ENCODE data around the gene ZNF609.
"Not testable (repeated sequence)": the region's sequence is repeated elsewhere in the genome, so short reads cannot be mapped to it uniquely, and the experiment has no call there.

The ZNF609 gene

DNA sequence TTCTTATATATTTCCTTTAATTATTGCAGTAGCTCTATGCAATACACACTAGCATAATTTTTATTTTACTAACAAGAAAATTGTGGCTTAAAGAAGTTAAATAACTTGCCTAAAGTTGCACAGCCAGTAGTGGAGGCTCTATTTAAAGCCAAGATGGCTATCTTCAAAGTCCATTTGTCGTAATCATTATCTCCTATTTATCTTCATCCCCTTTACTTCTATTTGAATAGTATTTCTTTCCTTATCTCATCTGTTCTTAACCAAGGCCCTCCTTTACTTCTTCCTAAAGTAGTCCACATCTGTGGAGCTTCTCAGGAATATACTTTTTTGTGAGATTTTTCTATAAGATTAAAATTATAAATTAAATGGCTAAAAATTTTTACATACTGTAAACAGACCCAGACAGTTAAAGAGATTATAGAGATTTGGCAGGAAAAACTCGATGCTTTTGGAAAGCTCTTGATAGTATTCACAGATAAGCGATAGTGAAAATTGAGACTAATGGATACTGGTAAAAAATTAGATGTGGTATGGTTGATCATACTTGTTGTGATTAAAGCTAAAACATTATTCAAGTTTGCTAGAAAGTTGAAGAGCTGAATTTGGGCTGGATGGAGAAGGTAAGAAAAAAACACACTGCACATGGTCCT lies 129.2 kb downstream of the ZNF609 start:
- DNase-seq: no peak

DNA sequence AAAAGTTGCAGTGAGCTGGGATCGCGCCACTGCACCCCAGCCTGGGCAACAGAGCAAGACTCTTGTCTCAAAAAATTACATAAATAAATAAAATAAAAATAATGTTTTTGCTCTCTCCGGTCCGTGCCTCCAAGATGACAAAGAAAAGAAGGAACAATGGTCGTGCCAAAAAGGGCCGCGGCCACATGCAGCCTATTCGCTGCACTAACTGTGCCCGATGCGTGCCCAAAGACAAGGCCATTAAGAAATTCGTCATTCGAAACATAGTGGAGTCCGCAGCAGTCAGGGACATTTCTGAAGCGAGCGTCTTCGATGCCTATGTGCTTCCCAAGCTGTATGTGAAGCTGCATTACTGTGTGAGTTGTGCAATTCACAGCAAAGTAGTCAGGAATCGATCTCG lies 132.5 kb downstream of the ZNF609 start:
- not testable (repeated sequence) for DNase-seq

DNA sequence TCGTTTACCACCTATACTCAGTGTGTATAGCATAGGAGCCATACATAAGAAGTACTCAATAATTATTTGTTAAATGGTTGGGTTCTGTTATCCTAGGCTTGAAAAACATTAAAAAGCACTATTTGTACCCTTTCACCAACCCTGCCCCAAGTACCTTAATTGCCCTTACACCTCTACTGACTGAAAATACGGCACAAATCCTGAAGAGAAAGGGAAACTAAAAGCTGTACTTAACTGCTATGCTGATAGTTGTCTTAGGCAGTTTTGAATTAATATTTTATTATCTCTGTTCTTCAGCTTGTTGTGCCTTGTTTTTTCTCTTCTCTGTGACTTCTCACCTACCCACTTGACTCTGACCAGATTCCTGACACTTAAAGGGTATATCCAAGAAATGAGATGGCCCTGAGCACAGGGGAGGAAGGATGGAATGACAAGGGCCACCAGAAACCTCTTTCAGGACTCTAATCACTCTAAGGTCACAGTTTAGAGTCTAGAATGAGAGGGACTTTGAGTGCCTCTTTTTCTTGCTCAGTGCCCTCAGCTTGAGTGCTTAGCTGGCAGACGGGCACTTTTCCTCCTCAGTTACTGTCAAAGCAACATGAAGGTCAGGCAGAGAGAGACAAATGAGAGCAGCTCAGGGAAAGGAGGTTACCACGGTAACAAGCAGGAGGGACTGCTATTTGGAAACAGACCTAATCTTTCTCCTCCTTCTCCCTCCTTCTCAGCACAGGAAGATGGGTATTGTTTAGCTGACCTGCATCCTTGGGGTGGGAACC lies 136.5 kb downstream of the ZNF609 start:
- no peak for DNase-seq

DNA sequence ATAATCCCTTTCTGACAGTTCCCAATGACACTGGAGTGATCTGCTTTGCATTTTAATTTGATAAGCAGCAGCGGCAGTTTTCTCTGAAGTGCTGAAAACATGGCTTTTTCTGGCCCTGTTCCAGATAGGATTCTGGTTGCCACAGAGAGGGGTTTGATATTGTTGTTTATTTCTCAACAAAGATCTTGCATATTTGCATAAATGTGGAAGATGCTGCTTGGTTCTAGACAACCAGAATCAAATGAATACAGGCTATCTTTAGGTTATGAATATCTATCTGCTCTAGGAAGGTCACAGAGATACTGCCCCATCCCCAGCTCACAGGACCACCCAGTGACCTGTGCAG lies 137.1 kb downstream of the ZNF609 start:
- no peak for DNase-seq

DNA sequence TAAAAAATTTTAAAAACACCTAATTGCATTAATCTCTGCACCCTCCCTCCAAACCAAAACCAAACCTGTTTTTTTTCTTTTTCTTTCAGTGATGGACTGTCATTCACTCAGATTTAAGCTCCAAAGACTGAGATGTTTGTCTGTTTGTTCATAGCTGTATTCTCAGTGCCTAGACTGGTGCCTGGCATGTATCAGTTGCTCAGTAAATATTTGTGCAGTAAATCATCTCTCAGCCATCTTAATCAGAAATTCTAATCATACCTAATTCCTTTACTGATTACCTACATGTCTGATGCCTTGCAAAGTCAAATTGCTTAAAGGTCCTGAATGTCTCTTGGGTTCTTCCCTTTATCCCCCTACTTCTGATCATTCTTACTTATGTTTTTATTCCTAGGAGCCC lies 138.8 kb downstream of the ZNF609 start:
- DNase-seq: no peak

DNA sequence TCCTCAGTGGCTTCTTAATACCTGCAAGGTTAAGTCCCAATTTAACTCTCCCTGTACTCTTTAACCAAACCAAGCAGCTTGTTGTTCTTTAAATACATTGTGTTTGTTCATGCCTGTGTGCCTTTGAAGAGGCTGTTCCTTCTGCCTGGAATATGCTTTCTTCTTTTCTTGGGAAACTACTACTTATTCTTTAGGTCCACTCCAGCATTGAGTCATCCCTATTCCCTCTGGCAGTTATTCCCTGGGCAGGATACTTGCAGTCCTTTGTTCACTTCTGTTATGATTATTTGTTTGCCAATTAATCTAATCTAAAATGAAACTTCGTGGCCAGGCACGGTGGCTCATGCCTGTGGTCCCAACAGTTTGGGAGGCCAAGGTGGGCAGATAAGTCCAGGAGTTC lies 139.3 kb downstream of the ZNF609 start:
- DNase-seq: no peak

DNA sequence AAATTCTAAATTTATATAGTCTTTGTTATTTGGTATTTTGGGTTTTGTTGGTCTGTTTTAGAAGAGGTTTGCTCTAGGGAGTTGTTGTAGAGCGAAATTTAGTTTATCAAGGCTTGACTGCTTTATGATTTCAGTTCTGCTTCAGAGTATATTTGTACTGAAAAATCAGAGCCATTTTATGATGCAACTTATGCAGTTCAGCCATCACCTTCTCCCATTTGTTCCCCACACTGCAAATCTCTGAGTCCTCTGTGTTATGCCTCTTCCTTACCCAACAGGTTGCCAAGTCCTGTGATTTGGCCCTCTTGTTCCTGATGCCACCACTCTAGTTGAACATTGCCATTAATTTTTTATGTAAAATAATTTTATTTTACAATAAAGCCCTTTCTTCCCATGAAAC lies 140.4 kb downstream of the ZNF609 start:
- DNase-seq: no peak

DNA sequence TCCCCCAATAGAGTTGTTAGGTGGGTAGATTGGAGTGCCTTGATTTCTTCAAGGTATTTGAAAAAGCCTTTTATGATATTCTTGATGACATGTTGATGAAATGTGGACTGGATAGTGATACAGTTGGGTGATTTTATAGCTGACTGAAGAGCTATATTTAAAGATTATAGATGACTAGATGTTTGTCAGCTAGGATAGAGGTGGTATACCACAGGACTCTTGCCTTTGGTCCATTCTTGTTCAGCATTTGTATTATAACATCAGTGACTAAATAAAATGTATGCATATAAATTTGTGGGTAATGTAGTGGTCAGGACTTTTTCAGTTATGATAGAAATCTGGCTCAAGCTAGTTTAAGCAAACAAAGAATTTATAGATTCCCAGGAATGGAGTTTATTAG lies 143.9 kb downstream of the ZNF609 start:
- DNase-seq: no peak

DNA sequence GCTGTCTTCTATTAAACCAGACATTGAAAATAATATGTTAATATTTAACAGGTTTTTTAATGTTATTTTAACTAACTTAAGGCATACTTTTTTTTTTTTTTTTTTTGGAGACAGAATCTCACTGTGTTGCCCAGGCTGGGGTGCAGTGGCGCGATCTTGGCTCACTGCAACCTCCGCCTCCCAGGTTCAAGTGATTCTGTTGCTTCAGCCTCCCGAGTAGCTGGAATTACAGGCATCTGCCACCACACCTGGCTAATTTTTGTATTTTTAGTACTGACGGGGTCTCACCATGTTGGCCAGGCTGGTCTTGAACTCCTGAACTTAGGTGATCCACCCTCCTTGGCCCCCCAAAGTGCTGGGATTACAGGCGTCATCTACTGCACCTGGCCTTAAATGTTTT lies 147.0 kb downstream of the ZNF609 start:
- DNase-seq: not testable (repeated sequence)

DNA sequence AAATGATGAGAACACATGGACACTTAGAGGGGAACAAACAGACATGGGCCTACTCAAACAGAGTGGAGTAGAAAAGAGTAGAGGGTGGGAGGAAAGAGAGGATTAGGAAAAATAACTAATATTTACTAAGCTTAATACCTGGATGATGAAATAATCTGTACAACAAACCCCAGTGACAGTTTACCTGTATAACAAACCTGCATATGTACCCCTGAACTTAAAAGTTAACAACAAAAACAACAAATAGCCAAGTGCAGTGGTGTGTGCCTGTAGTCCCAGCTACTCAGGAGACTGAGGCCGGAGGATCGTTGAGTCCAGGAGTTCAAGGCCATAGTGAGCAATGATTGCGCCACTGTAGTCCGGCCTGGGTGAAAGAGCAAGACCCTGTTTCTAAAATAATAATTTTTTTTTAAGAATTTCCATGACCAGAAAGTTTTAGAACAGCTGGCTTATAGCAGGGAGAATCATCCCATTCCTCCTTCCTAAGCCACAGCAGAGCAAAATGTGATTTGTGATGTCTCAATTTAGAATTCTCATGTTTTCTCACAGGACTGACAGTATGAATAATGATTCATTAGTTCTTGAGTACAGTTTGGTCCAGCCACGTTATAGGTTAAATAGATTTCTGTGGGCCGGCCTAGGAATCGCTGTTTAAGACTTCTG lies 150.0 kb downstream of the ZNF609 start:
- DNase-seq: no peak

DNA sequence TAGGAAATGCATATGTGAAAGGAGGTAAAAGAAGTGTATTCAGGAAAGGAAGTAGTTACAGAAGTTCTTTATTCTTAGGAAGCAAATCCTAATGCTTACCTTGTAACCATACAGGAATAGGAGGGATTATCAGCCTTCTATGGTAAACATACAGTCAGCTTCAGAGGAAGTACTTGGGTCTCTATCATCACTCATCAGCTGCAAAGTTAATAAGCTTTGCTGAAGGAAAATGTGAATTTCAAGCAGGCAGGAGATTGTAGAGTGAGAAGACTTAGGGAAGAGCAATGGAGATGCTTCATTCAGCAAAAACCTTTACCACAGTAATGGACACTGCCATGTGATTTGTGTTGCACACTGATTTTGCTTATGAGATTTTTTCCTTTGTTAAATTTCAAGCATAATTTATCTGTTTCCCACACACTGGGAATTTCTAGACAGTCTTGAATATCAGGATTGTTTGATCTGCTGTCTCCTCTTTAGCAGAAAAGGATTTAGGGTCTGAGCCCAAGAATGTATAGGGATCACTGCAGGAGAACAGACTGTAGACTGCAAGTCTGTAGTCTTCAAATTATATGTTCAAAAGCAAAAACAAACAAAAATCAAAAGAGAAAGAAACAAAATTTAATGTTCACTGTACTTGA lies 150.8 kb downstream of the ZNF609 start:
- DNase-seq: no peak

DNA sequence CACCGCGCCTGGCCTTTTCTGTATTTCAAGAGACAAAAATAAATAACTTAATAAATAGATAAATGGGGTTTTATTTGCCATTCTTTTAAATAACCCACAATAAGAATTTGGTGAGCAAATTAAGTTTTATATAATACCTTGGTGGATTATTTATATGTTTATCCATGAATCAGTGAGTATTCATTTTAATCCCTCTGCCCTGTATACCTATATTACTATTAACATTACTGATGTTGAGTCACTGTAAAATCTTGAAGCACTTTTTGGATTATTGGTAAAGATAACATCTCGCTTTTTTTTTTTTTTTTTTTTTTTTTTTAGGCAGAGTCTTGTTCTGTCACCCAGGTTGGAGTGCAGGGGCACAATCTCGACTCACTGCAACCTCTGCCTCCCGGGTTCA lies 154.1 kb downstream of the ZNF609 start:
- no peak for DNase-seq

DNA sequence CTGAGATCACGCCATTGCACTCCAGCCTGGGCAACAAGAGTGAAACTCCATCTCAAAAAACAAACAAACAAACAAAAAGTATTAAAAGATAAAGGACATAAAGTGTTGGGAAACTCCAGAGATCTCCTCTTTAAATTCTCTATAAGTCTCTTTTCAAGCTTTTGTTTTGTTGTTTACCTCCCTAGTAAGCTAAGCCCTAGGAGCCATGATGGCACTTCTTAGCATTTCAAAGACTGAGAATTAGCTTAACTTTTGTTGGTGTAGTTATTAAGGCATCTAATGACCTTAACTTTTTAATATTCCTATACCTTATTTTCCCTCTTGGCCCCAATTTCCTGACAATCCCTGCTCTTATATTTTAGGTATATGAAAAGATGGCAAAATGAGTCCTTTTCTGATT lies 157.3 kb downstream of the ZNF609 start:
- no peak for DNase-seq

DNA sequence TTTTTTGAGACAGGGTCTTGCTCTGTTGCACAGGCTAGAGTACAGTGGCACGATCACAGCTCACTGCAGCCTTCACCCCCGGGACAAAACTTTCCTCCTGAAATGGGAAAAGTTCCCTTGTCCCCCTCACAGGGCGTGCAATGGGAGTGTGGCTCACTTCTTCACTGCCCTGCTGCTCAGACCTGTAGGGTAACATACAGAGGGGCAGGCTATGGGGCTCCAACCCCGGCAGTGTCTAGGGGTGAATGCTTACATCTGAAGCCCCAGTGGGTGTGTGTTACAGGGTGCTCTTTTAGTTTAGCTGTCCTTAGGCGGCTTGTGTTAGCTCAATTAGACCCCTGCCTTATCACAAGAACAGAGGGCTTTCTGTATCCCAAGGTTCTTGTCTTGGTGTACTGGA lies 157.8 kb downstream of the ZNF609 start:
- no peak for DNase-seq

DNA sequence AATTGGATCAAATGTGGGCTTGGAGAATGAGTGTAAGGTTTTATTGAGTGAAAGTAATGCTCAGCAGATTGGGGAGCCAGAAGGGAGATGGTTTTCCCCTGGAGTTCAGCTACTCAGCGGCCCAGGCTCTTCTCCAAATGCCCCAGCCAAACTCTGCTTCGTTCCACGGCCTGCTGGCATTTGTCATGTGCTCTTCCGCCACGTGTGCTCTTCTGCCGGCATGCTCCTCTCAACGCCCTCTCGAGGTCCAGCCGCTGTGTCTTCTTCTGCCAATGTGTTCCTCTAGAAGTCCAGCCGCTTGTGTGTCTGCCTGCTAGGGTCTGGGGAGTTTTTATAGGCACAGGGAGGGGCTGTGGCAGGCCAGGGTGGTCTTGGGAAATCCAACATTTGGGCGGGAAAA lies 158.2 kb downstream of the ZNF609 start:
- DNase-seq: no peak

DNA sequence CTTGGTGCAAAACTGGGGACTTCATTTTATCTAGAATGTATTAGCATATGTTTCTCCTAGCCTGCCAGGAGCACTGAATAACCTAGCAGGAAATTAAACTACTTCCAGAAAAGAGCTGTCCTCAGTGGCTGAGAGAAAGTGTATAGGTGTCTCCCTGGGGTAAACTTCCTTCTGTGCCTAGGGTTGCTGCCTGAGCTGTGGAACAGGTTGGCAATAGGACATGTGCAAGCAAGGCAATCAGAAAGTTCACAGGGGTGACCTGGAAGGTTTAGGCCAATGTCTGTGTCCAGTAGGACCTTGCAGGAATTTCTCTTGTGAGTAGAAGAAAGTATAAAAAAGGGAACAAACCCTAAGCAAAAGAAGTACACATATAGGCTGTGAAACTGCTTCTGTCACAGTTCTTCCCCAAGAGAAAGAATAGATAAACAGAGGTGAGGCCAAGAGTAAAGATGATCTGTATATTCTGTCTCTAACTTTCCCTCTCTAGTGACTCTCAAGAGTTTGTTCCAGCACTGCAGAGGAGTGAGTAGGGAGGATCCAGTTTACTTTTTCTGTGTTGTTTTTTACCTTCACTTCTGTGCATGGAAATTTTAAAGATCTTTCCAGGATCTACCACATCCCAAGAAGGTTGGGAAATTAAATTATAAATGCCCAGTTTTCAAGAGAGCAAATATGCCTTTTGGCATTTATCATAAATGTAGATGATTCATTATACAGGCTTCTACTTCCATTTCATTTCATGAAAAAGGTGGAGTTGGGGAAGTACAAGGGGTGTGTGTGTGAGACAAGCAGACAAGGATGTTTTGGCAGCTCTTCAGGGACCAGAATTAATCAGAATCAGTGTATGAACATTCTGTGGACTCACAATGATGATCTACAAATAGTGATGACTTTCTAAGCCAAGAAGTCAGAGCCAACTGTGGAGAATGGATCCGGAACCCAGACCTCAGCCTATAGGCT lies 159.8 kb downstream of the ZNF609 start:
- no peak for DNase-seq

DNA sequence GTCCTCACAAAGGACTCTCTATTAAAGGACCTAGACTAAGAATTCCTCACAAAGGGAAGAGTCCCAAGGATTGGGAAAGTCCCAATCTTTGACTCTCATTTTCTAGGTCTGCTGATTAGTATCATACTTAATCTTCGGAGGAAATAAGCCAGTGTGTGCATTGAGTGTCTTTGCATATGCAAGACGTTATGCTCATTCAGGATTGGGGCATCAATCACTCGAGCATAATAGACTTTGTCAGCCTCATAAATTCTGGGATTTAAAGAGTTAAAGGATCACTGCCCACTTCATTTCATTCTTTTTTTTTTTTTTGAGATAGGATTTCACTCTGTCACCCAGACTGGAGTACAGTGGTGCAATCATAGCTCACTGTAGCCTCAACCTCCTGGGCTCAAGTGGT lies 160.7 kb downstream of the ZNF609 start:
- no peak for DNase-seq

DNA sequence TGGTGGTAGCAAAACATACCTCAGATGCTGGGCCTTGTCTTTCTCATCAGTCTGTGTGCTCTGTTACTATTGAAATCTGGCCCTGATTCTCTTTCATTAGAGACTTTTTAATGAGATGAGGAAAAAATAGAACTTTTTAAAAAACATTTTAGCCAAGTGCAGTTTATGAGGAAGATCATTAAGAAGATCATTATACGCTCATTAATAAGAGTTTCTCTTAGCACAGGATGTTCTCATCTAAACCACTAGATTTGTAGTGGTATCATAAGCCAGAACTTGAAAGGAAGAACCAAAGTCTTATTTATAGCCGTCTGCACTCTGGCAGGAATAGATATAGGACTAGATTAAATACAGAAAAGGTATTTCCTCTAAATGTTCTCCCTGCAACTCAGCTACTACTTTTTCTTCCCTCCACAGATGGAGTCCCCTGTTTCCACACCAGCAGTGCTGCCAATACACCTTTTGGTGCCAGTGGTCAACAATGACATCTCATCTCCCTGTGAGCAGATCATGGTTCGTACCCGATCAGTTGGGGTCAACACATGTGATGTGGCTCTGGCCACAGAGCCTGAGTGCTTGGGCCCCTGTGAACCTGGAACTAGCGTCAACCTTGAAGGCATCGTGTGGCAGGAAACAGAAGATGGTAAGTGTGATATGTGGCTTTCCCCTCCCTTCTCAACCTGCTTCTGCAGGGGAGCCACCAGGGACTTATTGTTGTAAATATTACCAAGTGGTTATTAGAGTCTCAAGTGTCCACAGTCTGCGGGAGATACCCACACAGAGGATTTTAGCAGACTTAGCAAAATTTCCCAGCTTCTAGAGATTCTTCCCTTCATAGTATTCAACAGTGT lies 162.3 kb downstream of the ZNF609 start:
- peak in 1 of 2 donors; percentile 18 for DNase-seq

DNA sequence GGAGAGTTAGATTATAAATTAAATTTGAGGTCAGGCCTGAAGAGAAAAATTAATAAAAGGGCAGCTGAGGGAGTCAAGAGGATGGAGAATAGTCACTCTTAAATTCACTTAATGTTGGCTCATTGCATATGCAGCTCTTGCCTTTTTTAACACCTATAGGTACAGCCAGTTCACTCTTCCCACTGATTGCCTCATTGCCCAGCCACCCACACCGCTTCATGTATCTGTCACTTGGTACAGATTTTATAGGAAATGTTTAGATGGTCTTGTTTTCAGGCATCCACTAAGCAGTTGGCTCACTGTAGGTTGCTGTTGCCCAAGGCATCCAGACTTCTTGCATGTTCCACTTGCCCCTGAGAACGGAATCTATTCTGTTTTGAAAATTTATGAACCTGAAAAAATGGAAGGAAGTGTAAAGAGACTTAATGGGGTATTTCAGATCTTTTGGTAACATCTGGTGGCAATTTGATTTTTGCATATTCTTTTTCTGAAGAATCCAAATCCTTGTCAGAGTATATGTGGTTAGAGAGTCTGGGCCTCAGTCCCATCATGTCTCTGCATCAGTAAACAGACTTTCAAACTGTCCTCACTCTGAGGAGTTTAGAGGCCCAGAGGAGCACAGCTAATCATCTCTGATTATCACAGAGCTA lies 163.1 kb downstream of the ZNF609 start:
- peak; percentile 16 to 19 for DNase-seq

DNA sequence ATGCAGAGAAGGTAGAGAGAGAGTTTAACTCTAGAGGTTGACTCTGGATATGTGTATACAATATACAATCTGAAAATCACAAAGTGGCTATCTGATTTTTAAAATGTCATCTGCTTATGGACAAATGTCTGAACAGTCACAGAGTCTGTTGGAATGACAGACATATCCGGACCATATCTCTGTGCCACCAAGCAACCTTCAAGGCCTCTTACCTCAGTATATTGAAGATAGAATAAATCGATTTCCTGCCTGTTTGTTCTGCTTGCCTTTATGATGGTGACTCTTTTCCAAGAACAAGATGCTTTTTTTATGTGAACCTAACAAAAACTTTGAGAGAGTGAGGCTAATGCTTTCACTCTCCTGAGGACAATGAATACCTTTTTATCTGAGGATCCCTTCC lies 163.9 kb downstream of the ZNF609 start:
- no peak for DNase-seq

DNA sequence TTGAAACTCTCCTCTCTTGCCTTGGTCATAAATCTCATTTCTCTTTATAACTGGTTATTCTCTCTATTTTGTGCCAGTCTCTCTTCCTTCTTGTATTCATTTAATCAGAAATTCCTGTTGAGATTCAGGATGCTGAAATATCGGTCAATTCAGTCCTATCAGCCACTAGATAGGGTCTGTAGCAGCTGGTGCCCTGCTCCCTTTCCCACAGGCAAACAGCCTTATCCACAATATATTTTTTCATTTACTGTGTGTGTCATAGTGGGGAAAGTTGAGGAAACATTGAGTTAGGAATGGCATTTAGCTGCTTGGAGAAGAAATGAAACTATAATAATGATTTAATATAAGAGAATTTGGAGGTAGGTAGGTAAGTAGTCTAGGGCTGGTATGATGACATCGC lies 168.7 kb downstream of the ZNF609 start:
- DNase-seq: no peak
